NCI-H1417 (cell line): ENCODE data around the gene COPG1.

Experiments
- DNase-seq, 3 experiments: peaks; one replicate each; lab custom pipeline; 2025; lab: John Stamatoyannopoulos, UW

Gene COPG1

GRCh38 chr3:129280183-129280582 is 30.8 kb downstream of the COPG1 start:
- DNase-seq = no peak

DNA sequence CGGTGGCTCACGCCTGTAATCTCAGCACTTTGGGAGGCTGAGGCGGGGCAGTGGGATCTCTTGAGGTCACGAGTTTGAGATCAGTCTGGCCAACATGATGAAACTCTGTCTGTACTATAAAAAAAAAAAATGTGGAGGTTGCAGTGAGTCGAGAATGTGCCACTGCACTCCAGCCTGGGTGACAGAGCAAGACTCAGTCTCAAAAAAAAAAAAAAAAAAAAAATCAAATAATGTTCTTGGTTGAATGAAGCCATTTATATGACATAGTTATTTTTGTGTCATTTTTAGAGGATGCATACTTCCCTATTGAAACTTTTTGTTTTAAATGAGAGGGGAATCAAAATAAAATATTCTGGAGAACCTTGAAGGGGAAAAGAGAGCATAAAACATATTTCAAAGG is 32.3 kb downstream of the COPG1 start:
- no peak for DNase-seq

GRCh38 chr3:129282727-129283327 is 33.4 kb downstream of the COPG1 start:
- DNase-seq = no peak

DNA sequence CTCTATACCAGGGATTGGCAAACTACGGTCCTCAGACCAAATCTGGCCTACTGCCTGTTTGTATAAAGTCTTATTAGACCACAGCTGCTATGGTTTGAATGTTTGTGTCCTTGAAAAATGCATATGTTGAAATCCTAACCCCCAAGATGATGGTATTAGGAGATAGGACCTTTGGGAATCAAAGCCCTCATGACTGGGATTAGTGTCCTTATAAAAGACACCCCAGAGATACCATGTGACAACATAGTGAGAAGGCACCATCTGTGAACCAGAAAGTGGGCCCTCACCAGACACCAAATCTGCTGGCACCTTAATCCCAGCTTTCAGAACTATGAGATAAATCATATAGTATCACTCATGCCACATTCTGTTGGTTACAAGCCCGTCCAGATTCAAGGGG is 36.7 kb downstream of the COPG1 start:
- no peak for DNase-seq

- DNase-seq = no peak
Measured at GRCh38 chr3:129288446-129288845, 39.0 kb downstream of the COPG1 start.

GRCh38 chr3:129289201-129289921 is 40.0 kb downstream of the COPG1 start:
- no peak for DNase-seq

DNA sequence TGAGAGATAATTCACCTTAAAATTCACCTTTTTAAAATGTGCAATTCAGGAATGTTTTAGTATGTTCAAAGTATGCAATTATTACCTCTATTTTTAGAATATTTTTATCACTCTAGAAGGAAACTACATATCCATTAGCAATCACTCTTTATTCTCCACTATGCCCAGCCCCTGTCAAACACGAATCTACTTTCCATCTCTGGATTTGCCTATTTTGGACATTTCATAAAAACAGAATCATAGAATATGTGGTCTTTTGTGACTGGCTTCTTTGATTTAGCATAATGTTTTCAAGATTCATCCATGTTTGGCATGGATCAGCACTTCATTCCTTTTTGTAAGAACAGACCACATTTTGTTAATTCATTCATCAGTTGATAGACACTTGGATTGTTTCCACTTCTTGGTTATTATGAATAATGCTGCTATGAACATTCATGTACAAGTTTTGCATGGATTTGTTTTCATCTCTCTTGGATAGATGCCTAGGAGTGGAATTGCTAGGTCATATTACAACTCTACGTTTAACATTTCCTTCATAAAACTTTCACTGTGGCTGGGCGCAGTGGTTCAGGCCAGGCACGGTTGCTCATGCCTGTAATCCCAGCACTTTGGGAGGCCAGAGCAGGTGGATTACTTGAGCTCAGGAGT is 42.0 kb downstream of the COPG1 start:
- DNase-seq = no peak

DNA sequence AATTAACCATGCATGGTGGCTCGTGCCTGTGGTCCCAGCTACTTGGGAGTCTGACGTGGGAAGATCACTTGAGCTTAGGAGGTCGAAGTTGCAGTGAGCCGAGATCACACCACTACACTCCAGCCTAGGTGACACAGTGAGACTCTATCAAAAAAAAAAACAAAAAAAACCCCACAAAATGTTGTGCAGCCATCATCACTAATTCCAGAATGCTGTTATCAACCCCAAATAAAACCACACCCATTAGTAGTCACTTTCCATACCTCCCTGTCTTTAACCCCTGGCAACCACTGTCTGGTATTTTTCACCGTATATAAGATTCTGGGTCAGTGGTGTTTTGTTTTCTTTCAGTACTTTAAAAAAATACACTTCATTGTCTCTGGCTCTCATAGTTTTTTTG is 45.9 kb downstream of the COPG1 start:
- DNase-seq = no peak

DNA sequence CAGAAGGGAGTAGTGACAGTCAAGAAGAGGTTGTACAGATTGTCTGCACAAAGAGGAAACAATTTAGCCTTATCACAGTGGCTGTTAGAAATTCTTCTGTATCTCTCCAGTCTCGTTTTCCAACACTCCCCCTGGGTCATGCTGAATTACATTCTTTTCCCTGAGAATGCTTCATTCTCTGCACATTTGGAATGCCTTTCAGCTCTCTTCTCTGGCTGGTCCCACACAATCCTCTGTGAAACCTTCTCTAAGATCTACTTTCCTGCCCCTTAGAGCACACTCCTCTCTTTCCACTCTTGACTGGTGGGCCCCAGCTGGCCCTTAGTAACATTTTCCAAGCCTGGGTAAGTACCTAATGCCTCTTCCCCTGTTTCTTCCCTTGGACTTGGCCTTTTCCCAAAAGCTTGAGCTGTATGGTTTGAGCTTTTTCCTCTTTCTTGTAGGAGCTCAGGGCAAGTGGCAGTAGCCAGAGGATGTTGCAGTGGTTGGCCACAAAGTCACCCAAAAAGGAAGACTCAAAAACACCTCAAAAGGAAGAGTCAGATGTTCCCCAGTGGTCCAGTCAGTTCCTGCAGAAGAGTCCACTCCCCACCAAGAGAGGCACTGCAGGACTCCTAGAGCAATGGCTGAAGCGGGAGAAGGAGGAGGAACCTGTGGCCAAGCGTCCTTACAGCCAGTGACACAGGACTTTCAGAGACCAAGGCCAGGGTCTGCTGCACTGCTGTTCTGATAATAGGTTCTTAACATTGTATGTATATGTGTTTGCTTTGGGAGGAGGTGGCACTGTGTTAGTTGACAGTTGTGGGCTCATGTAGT is 54.9 kb downstream of the COPG1 start:
- DNase-seq = no peak

GRCh38 chr3:129304962-129305222 is 55.5 kb downstream of the COPG1 start:
- no peak for DNase-seq

DNA sequence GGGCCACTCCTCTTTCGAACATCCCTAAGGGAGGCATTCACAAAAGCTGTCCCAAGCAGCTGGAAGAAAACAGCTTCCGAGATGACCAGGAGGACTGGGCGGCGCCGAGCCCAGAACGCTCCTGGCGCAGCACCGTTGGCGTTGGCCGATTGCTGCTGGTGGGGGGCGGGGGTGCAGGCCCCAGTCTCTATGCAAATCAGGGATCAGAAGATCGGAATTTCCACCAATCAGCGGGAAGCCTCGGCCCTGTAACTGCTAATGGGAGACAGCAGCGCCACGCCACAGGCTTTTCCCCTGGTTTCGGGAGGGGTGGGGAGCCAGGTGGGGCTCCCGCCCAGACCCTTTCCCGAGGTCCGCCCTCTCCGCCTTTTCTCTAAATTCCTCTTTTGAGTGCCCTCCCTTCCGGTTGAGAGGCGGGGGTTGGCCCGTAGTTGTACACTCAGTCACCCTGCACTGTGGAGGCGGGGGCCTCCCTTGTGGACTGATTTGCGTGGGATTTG is 56.2 kb downstream of the COPG1 start:
- DNase-seq = peak in 2 of 3 experiments; percentile 86 to 94

DNA sequence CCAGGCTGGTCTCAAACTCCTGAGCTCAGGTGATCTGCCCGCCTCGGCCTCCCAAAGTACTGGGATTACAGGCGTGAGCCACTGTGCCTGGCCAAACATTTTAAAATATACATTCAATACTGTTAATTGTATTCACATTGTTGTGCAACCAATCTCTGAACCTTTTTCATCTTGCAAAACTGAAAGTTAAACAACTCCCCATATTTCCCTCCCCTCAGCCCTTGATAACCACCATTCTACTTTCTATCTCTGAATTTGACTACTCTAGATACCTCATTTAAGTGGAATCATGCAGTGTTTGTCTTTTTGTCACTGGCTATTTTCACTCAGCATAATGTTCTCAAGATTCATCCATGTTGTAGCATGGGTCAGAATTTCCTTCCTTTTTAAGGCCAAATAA is 59.2 kb downstream of the COPG1 start:
- no peak for DNase-seq

GRCh38 chr3:129310111-129311011 is 61.0 kb downstream of the COPG1 start:
- peak in 1 of 3 experiments; percentile 46 for DNase-seq

DNA sequence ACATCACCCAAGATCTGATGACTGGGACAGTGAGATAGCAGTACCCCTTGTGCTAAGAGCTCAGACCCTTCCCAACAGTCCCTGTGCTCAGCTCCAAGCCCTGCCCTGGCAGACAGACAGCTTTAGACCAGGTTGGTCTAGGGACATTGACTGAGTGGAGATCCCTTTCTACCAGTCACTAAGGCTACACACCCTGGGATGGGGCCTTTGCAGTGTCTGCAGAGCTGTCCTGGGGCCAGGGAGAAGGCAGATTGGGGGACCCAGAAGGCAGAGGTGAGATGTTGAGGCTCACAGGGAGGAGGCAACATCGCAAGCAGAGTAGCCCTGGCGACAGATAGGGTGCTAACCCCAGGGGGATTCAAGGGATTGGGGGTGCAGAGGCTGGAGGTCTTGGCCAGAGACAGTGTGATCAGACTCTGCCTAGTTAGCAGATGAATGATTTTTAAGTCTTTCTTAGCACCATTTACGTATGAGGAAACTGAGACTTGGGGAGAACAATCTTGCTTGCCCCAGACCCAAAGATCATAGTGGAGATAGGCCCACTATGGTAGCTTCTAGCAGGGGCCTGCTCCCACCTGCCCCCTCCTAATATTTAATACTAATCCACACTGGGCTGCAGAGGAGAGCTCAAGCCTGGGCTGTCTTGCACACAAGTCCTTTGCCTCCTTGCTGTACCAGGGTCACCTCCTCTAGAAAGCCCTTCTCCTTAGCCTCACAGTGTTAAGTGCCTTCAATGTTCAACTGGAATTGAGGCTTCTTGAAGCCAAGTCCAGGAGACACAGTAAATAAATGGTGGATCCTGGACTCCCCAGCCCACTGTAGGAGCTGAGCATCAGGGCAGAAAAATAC is 61.9 kb downstream of the COPG1 start:
- DNase-seq = peak in 1 of 3 experiments; percentile 45

GRCh38 chr3:129312021-129312639 is 62.7 kb downstream of the COPG1 start:
- DNase-seq = peak in 1 of 3 experiments; percentile 50

DNA sequence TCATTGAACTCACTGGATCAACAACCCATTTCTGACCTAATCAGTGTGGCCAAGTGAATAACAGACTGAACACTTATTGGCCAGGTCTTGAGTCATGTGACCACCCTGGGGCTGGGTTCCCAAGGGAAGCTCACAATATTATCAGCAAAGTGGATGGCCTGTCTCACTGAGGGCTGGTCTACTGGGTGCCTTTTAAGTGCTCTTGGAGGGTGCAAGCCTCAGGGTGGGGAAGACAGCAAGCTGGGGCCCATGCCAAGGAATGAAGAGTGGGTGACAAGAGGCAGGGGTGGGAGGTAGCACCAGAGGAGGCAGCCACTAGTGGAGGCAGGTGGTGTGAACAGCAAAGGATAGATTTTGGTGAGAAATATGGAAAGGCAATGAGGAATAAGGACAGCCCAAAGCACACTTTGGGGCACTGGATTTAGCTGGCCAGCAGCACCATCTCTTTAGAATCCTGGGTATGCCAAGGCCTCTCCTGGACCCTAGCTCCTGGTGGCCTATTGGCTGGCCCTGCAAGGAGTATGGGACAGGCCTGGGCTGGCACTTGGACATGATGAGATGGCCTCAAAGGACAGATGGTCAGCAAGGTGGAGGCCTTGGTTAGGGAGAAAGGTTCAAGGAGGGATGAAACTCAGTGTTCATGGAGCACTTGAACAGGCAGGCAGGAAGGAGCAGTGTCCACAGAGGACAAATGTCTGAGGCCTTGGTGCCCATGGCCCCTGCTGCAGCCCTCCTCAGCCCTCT is 63.4 kb downstream of the COPG1 start:
- DNase-seq = peak in 1 of 3 experiments; percentile 56

DNA sequence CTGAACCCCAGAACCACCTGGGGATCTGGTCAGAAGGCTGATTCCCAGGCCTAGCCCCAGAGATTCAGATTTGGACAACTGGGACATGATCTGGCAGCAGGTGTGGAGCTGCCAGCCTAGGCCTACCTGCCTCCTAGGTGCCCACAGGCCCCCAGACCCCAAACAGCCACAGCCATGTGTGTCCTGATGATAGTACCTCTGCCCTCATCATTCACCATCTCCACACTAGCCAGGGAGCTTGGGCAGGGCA is 63.9 kb downstream of the COPG1 start:
- DNase-seq = no peak

DNA sequence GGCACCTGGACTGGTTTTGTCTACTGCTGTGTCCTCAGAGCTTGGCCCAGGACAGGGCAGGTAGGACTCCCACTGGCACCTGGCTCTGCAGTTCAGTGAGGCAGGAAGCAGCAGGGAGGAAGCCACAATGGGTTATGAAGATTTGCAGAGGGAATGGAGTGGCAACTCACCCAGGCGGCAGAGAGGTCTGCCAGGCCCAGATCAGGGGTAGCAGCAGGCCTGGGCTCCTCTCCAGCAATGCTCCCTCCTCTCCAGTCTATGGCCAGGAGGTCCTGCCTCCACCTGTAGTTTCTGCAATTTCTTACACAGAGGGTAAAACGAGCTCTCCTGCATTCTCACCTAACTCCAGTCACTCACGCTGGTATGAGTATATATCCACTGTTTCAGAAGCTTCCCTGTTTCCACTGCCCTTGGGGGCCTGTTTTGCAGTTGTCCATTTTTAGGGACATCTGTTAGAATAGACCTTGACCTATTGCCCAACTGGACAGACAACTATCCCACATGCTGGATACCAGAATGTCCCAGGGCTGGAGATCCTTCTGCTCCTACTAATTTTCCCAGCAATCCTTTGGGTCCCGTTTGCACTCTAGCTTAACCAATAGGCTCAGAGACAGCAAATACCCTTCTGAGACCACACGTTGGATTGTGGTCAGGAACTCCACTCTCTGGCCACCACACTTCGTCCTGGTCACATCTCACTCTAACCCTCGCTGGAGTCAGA is 64.4 kb downstream of the COPG1 start:
- peak in 1 of 3 experiments; percentile 58 for DNase-seq
